ENCODE measurements around the gene SNX4. TPM values are rescaled to one million over a fixed set of nuclear protein-coding genes. Genes with fewer than 3 reads are reported as not detected.

Gene SNX4
- total RNA-seq, 1 experiment from 2014 or later = 23.2 TPM

DNA sequence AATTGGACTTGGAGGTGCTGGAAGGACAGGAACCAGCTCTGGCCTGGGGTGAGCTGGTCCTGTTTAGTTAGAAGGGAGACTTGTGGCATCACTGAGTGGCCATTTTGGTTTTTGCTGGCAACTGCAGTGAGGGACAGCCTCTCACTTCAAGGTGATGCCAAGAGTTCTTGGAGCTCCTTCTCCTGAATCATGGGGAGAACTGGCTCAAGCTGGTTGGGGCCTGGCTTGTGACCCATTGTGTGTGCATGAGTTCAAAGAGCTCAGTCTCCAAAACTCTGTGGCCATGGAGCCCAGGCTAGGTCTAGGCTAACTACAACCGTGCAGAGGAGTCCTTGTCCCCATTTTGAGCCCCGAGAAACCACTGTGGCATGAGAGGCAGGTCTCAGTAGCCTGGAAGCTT, 84.8 kb downstream of the SNX4 start:
- ATAC-seq = no peak
- Mint-ChIP-seq H3K27ac (peak overlapping the region; percentile 58; the same call in 1 of the 2 replicates), H3K4me1 (peaks cover 18% of the 10 kb centered on the region), H3K4me3 (no peak overlapping the region), H3K27me3 (ENCODE audit: low read depth) (no peaks in the 10 kb centered on the region), H3K36me3 (no peaks in the 10 kb centered on the region), H3K9me3 (peaks cover 10% of the 10 kb centered on the region)
- CTCF ChIA-PET = interaction anchor here (1.0 kb wide), 1 partner anchor 150 kb away, joined by 4 read pairs; no protein-coding TSS in a partner anchor
- DNase-seq (ENCODE audit: low spot score) = no peak
- POLR2A ChIA-PET = no interaction called here
- TF ChIP-seq, protein P1, sequence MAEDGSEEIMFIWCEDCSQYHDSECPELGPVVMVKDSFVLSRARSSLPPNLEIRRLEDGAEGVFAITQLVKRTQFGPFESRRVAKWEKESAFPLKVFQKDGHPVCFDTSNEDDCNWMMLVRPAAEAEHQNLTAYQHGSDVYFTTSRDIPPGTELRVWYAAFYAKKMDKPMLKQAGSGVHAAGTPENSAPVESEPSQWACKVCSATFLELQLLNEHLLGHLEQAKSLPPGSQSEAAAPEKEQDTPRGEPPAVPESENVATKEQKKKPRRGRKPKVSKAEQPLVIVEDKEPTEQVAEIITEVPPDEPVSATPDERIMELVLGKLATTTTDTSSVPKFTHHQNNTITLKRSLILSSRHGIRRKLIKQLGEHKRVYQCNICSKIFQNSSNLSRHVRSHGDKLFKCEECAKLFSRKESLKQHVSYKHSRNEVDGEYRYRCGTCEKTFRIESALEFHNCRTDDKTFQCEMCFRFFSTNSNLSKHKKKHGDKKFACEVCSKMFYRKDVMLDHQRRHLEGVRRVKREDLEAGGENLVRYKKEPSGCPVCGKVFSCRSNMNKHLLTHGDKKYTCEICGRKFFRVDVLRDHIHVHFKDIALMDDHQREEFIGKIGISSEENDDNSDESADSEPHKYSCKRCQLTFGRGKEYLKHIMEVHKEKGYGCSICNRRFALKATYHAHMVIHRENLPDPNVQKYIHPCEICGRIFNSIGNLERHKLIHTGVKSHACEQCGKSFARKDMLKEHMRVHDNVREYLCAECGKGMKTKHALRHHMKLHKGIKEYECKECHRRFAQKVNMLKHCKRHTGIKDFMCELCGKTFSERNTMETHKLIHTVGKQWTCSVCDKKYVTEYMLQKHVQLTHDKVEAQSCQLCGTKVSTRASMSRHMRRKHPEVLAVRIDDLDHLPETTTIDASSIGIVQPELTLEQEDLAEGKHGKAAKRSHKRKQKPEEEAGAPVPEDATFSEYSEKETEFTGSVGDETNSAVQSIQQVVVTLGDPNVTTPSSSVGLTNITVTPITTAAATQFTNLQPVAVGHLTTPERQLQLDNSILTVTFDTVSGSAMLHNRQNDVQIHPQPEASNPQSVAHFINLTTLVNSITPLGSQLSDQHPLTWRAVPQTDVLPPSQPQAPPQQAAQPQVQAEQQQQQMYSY (CRISPR knock-in tag; IDR thresholded peaks at IDR 0.05) = no peak
- TF ChIP-seq, protein P2, sequence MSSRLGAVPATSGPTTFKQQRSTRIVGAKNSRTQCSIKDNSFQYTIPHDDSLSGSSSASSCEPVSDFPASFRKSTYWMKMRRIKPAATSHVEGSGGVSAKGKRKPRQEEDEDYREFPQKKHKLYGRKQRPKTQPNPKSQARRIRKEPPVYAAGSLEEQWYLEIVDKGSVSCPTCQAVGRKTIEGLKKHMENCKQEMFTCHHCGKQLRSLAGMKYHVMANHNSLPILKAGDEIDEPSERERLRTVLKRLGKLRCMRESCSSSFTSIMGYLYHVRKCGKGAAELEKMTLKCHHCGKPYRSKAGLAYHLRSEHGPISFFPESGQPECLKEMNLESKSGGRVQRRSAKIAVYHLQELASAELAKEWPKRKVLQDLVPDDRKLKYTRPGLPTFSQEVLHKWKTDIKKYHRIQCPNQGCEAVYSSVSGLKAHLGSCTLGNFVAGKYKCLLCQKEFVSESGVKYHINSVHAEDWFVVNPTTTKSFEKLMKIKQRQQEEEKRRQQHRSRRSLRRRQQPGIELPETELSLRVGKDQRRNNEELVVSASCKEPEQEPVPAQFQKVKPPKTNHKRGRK (CRISPR knock-in tag; IDR thresholded peaks at IDR 0.05; ENCODE audit: borderline replicate concordance) = no peak

DNA sequence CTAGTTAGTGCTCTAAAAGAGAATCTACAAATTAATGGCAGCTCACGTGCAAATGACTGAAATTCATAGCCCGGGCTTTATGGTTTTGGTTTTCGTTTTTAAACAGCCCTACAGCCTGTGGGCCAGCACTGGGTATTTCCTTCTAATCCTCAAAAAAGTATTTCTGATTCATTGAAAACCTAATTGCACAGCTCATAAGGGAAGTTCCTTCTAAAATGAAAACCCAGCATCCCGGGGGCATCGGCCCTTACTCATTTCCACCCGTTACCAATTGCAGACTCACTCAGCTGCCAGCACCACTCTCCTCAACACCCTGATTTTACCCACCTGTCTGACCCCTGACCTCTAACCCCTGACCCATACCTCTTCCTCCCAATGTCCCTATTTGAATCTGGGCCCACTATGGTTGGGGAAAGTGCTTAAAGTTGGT, 85.4 kb downstream of the SNX4 start:
- H3K4me3 Mint-ChIP-seq = no peak overlapping the region

DNA sequence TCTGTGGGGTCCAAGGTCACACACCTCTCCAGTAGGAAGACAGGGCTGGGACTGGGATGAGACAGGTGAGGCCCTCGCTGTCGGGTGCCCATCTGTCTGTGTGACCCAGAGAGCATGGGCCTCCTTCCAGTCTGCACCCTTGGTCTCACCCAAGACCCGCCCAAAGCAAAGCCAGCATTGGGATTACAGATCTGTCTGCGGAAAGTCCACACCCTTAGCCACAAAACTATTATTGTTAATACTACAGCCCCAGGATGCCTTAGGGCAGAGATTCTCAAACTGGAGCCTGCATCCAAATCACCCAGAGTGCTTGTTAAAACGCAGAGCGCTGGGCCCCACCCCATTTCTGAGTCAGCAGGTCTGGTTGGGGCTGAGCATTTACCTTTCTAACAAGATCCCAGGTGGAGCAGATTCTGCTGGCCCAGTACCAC, 86.4 kb downstream of the SNX4 start:
- ATAC-seq (no peak), DNase-seq (ENCODE audit: low spot score) (no peak)
- TF ChIP-seq, protein P3, sequence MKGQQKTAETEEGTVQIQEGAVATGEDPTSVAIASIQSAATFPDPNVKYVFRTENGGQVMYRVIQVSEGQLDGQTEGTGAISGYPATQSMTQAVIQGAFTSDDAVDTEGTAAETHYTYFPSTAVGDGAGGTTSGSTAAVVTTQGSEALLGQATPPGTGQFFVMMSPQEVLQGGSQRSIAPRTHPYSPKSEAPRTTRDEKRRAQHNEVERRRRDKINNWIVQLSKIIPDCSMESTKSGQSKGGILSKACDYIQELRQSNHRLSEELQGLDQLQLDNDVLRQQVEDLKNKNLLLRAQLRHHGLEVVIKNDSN (CRISPR knock-in tag; IDR thresholded peaks at IDR 0.05) = no peak
- no peak for TF ChIP-seq KAT7 (CRISPR knock-in tag; IDR thresholded peaks at IDR 0.05; ENCODE audit: borderline replicate concordance)
- TF ChIP-seq, protein P4, sequence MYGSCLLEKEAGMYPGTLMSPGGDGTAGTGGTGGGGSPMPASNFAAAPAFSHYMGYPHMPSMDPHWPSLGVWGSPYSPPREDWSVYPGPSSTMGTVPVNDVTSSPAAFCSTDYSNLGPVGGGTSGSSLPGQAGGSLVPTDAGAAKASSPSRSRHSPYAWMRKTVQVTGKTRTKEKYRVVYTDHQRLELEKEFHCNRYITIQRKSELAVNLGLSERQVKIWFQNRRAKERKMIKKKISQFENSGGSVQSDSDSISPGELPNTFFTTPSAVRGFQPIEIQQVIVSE (CRISPR knock-in tag; IDR thresholded peaks at IDR 0.05; ENCODE audit: borderline replicate concordance) = no peak
- no peak for TF ChIP-seq TCF7 (CRISPR knock-in tag; IDR thresholded peaks at IDR 0.05; ENCODE audit: low read depth)
- Mint-ChIP-seq H3K36me3 (no peaks in the 10 kb centered on the region), H3K27ac (no peak overlapping the region), H3K27me3 (ENCODE audit: low read depth) (no peaks in the 10 kb centered on the region), H3K4me1 (peaks cover 18% of the 10 kb centered on the region), H3K9me3 (peaks cover 10% of the 10 kb centered on the region), H3K4me3 (no peak overlapping the region)
- ChIA-PET CTCF (no interaction called here), POLR2A (no interaction called here)

More for the DNA sequence above, 85.4 kb downstream of the SNX4 start:
- H3K9me3 Mint-ChIP-seq = peaks cover 10% of the 10 kb centered on the region
- no peak for DNase-seq (ENCODE audit: low spot score)
- H3K4me1 Mint-ChIP-seq = peaks cover 18% of the 10 kb centered on the region
- no peaks in the 10 kb centered on the region for H3K27me3 Mint-ChIP-seq (ENCODE audit: low read depth)
- H3K27ac Mint-ChIP-seq = peak overlapping the region; percentile 58; the same call in 1 of the 2 replicates
- H3K36me3 Mint-ChIP-seq = no peaks in the 10 kb centered on the region
- ATAC-seq = no peak
- POLR2A ChIA-PET = no interaction called here
- TF ChIP-seq FOXK1 (CRISPR knock-in tag; IDR thresholded peaks at IDR 0.05) = no peak
- TF ChIP-seq, protein P5, sequence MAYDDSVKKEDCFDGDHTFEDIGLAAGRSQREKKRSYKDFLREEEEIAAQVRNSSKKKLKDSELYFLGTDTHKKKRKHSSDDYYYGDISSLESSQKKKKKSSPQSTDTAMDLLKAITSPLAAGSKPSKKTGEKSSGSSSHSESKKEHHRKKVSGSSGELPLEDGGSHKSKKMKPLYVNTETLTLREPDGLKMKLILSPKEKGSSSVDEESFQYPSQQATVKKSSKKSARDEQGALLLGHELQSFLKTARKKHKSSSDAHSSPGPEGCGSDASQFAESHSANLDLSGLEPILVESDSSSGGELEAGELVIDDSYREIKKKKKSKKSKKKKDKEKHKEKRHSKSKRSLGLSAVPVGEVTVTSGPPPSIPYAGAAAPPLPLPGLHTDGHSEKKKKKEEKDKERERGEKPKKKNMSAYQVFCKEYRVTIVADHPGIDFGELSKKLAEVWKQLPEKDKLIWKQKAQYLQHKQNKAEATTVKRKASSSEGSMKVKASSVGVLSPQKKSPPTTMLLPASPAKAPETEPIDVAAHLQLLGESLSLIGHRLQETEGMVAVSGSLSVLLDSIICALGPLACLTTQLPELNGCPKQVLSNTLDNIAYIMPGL (CRISPR knock-in tag; IDR thresholded peaks at IDR 0.05) = 0 out of 2 replicates have a peak, but pooled peaks have one; percentile 26
- CTCF ChIA-PET = interaction anchor here (1.0 kb wide), 1 partner anchor 151 kb away, joined by 4 read pairs; no protein-coding TSS in a partner anchor

DNA sequence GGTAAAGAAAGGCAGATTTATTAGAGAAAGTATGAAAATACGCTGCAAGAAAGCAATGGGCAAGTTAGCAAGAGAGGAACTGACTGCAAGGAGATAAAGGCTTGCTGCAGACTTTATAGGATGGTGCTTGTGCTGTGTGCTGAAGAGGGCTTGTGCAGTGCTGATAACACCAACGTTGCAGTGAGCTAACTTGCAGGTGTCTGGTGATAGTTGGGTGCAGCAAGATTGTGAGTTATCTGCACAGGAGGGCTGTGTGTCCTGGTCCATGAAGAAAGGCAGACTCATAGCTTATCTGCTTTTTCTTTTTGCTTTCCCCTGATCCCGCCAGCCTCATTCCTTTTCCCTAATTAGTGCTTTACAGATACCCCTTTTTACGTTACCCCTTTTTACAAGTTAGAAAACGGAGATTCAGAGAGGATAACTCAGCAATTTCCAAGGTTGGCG, 86.9 kb downstream of the SNX4 start:
- Mint-ChIP-seq H3K36me3 (no peaks in the 10 kb centered on the region), H3K27ac (no peak overlapping the region), H3K27me3 (ENCODE audit: low read depth) (no peaks in the 10 kb centered on the region), H3K4me3 (no peak overlapping the region), H3K4me1 (peaks cover 18% of the 10 kb centered on the region), H3K9me3 (peaks cover 10% of the 10 kb centered on the region)
- CTCF ChIA-PET = no interaction called here
- POLR2A ChIA-PET = no interaction called here
- no peak for ATAC-seq
- no peak for DNase-seq (ENCODE audit: low spot score)
- TF ChIP-seq NR1H2 (CRISPR knock-in tag; IDR thresholded peaks at IDR 0.05) (no peak), JUN (CRISPR knock-in tag; IDR thresholded peaks at IDR 0.05) (no peak), GRHL2 (CRISPR knock-in tag; IDR thresholded peaks at IDR 0.05; ENCODE audit: insufficient replicate concordance, severe bottlenecking) (no peak), ELF4 (CRISPR knock-in tag; IDR thresholded peaks at IDR 0.05; ENCODE audit: low read depth) (no peak), ZNF416 (CRISPR knock-in tag; IDR thresholded peaks at IDR 0.05) (no peak), TP53 (CRISPR knock-in tag; IDR thresholded peaks at IDR 0.05) (no peak), CREB1 (CRISPR knock-in tag; IDR thresholded peaks at IDR 0.05) (no peak)
- TF ChIP-seq, protein P6, sequence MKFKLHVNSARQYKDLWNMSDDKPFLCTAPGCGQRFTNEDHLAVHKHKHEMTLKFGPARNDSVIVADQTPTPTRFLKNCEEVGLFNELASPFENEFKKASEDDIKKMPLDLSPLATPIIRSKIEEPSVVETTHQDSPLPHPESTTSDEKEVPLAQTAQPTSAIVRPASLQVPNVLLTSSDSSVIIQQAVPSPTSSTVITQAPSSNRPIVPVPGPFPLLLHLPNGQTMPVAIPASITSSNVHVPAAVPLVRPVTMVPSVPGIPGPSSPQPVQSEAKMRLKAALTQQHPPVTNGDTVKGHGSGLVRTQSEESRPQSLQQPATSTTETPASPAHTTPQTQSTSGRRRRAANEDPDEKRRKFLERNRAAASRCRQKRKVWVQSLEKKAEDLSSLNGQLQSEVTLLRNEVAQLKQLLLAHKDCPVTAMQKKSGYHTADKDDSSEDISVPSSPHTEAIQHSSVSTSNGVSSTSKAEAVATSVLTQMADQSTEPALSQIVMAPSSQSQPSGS (CRISPR knock-in tag; IDR thresholded peaks at IDR 0.05; ENCODE audit: borderline replicate concordance, low read depth) = no peak
- TF ChIP-seq, protein P7, sequence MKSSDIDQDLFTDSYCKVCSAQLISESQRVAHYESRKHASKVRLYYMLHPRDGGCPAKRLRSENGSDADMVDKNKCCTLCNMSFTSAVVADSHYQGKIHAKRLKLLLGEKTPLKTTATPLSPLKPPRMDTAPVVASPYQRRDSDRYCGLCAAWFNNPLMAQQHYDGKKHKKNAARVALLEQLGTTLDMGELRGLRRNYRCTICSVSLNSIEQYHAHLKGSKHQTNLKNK (CRISPR knock-in tag; IDR thresholded peaks at IDR 0.05) = no peak
- TF ChIP-seq, protein P8, sequence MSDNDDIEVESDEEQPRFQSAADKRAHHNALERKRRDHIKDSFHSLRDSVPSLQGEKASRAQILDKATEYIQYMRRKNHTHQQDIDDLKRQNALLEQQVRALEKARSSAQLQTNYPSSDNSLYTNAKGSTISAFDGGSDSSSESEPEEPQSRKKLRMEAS (CRISPR knock-in tag; IDR thresholded peaks at IDR 0.05) = no peak

Data from WTC11 (cell line).